GM23338 (cell line): ENCODE data around the gene ATP6V1E1. TPM values are rescaled to one million over a fixed set of nuclear protein-coding genes. Genes with fewer than 3 reads are reported as not detected.

Source experiments
- ATAC-seq: fragments of 200-7000 bp; cut with Tn5 transposase; 3 replicates; pipeline ENCODE4 v1.9.1; 2020
- DNase-seq: peaks from one replicate; pipeline ENCODE4 v3.0.0-alpha.2; 2015; ENCODE audit warnings: low spot score
- H2AFZ ChIP-seq: fragments of 200-600 bp; sonication (generic); 2 replicates; pipeline ENCODE4 v1.8.0; 2016; ENCODE audit warnings: antibody characterized with exemption, mild to moderate bottlenecking, moderate library complexity
- H3F3A ChIP-seq: fragments of 200-600 bp; sonication (generic); replicated peaks from 2 replicates; pipeline ENCODE4 v1.8.0; 2017; ENCODE audit warnings: antibody characterized with exemption, mixed run types, low read depth
- H3K27ac ChIP-seq: fragments of 200-600 bp; sonication (generic); 2 replicates; pipeline ENCODE4 v1.6.1; 2016; ENCODE audit warnings: low read depth
- H3K27me3 ChIP-seq: fragments of 200-600 bp; sonication (generic); 2 replicates; pipeline ENCODE4 v1.8.0; 2016; ENCODE audit warnings: mild to moderate bottlenecking, mixed run types, moderate library complexity; ENCODE audit not compliant: insufficient read depth
- H3K36me3 ChIP-seq: fragments of 200-600 bp; sonication (generic); 2 replicates; pipeline ENCODE4 v1.8.0; 2016; ENCODE audit warnings: mild to moderate bottlenecking; ENCODE audit not compliant: insufficient read depth
- H3K4me1 ChIP-seq: fragments of 200-600 bp; sonication (generic); 2 replicates; pipeline ENCODE4 v1.8.0; 2016; ENCODE audit warnings: mild to moderate bottlenecking, moderate library complexity; ENCODE audit not compliant: insufficient read depth
- H3K4me2 ChIP-seq: fragments of 200-600 bp; sonication (generic); 2 replicates; pipeline ENCODE4 v1.7.1; 2017; ENCODE audit warnings: mixed run types
- H3K4me3 ChIP-seq: fragments of 200-600 bp; sonication (generic); 2 replicates; pipeline ENCODE4 v1.6.1; 2016; ENCODE audit warnings: mixed run types
- H3K79me2 ChIP-seq: fragments of 200-600 bp; sonication (generic); replicated peaks from 2 replicates; pipeline ENCODE4 v1.8.0; 2017; ENCODE audit warnings: mild to moderate bottlenecking; ENCODE audit not compliant: insufficient read depth
- H3K9me2 ChIP-seq: fragments of 200-600 bp; sonication (generic); 2 replicates; pipeline ENCODE4 v1.8.0; 2017; ENCODE audit not compliant: insufficient read depth
- H4K20me1 ChIP-seq: fragments of 200-600 bp; sonication (generic); replicated peaks from 2 replicates; pipeline ENCODE4 v1.8.0; 2017; ENCODE audit warnings: mild to moderate bottlenecking; ENCODE audit not compliant: insufficient read depth
- H3K27ac Mint-ChIP-seq: 2 replicates; pipeline ENCODE4 v1.8.0; 2020; ENCODE audit warnings: inconsistent platforms, mild to moderate bottlenecking, moderate library complexity, mixed read lengths
- H3K27me3 Mint-ChIP-seq: 3 replicates; pipeline ENCODE4 v1.8.0; 2022; ENCODE audit warnings: low read depth, mild to moderate bottlenecking, moderate library complexity, mixed read lengths, inconsistent platforms; ENCODE audit not compliant: insufficient read depth, poor library complexity
- H3K36me3 Mint-ChIP-seq: 3 replicates; pipeline ENCODE4 v1.8.0; 2021; ENCODE audit warnings: low read depth, mild to moderate bottlenecking, inconsistent platforms, moderate library complexity, mixed read lengths
- H3K4me1 Mint-ChIP-seq: 3 replicates; pipeline ENCODE4 v1.8.0; 2020; ENCODE audit warnings: mild to moderate bottlenecking, inconsistent platforms, mixed read lengths
- H3K4me3 Mint-ChIP-seq: 3 replicates; pipeline ENCODE4 v1.8.0; 2021; ENCODE audit warnings: moderate library complexity, mild to moderate bottlenecking, inconsistent platforms, mixed read lengths
- H3K9me3 Mint-ChIP-seq: 3 replicates; pipeline ENCODE4 v1.8.0; 2020; ENCODE audit warnings: moderate library complexity, mild to moderate bottlenecking, inconsistent platforms, mixed read lengths
- CREB1 ChIP-seq: fragments of 250-450 bp; sonication (Bioruptor Pico); IDR thresholded peaks from 2 replicates; pipeline ENCODE4 v1.5.0; 2020; ENCODE audit warnings: low read depth, mild to moderate bottlenecking, moderate library complexity
- EZH2 ChIP-seq: fragments of 200-600 bp; sonication (generic); IDR thresholded peaks from one replicate; pipeline ENCODE4 v1.8.0; 2017; ENCODE audit warnings: antibody characterized with exemption, mild to moderate bottlenecking, low read depth; ENCODE audit not compliant: unreplicated experiment
- EZH2phosphoT487 ChIP-seq: fragments of 200-600 bp; sonication (generic); IDR thresholded peaks from one replicate; pipeline ENCODE4 v1.8.1; 2018; ENCODE audit warnings: antibody characterized with exemption; ENCODE audit not compliant: unreplicated experiment
- JUNB ChIP-seq: IDR thresholded peaks from one replicate; pipeline ENCODE4 v1.6.1; 2016; ENCODE audit warnings: antibody characterized with exemption; ENCODE audit not compliant: unreplicated experiment
- NANOG ChIP-seq: IDR thresholded peaks from 2 replicates; pipeline ENCODE4 v1.6.1; 2016; ENCODE audit warnings: antibody characterized with exemption, borderline replicate concordance
- POLR2AphosphoS5 ChIP-seq: IDR thresholded peaks from 2 replicates; pipeline ENCODE4 v1.6.1; 2016; ENCODE audit warnings: antibody characterized with exemption, low read depth
- STAT1 ChIP-seq: IDR thresholded peaks from one replicate; pipeline ENCODE4 v1.6.1; 2016; ENCODE audit warnings: antibody characterized with exemption; ENCODE audit not compliant: unreplicated experiment
- ZNF114 ChIP-seq: fragments of 250-450 bp; sonication (Bioruptor Pico); IDR thresholded peaks from 2 replicates; pipeline ENCODE4 v1.5.0; 2020; ENCODE audit warnings: mild to moderate bottlenecking, moderate library complexity
- ZNF331 ChIP-seq: fragments of 250-450 bp; sonication (Bioruptor Pico); IDR thresholded peaks from 2 replicates; pipeline ENCODE4 v1.5.0; 2020; ENCODE audit warnings: low read depth, mild to moderate bottlenecking, moderate library complexity
- polyA plus RNA-seq: library from polyadenylated mRNA; unstranded; fragments of >200 nt; fragmentation: Nextera tagmentation; extraction: Ambion mirVana; gene quantifications from 2 replicates; pipeline ENCODE4 v1.2.1, GENCODE V29; 2016
- total RNA-seq: library from RNA; depleted of rRNA; stranded (reverse); fragments of >200 nt; shearing (Covaris generic); gene quantifications from 2 replicates; pipeline ENCODE4 v1.2.3, GENCODE V29; 2014
- TF ChIP-seq, protein P1 (sequence below): IDR thresholded peaks from 2 replicates; pipeline ENCODE4 v1.6.1; 2016; ENCODE audit warnings: antibody characterized with exemption
- TF ChIP-seq, protein P2 (sequence below), 2 experiments: fragments of 200-600 bp in 1 of 2; sonication (generic) in 1 of 2; conservative IDR thresholded peaks; 2 replicates each; pipeline versions ENCODE4 v1.5.1 to v1.6.1; 2016 to 2017; ENCODE audit warnings: antibody characterized with exemption in 2 of 2, low read depth in 2 of 2, mild to moderate bottlenecking in 2 of 2, moderate library complexity in 1 of 2

The ATP6V1E1 gene
- total and polyA plus RNA-seq, 2 experiments from 2014 or later: 74.5 to 81.7 TPM

DNA sequence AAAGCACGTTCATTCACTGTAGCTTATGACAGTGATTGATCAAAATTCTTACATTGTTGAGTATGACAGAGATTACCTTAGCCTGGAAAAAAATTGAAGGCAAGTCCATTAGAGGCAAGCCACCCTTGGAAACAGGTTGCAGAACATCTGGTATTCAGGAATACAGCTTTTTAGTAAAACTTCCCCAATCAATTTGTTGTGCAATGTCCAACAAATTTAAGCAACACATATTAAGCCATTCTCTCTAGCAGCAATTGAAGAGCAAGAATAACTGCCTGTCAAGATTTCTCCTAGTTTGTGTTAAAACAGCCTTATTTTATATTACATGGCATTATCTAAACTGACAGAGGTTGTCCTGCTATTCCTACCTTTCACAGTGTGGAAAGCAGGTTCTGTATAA, 47.0 kb upstream of the ATP6V1E1 start:
- H2AFZ ChIP-seq: no peak overlapping the region
- ATAC-seq (no peak), DNase-seq (no peak)
- Mint-ChIP-seq H3K4me1 (peaks cover 10% of the 10 kb centered on the region), H3K36me3 (no peaks in the 10 kb centered on the region; the same call in 2 of the 3 replicates), H3K27ac (no peak overlapping the region), H3K4me3 (no peak overlapping the region), H3K9me3 (no peaks in the 10 kb centered on the region), H3K27me3 (peaks cover 2% of the 10 kb centered on the region)
- H3K4me3 ChIP-seq: no peak overlapping the region
- TF ChIP-seq STAT1: no peak
- no peak for TF ChIP-seq CREB1 (CRISPR knock-in tag)
- TF ChIP-seq ZNF114 (CRISPR knock-in tag): no peak
- peaks cover 6% of the 10 kb centered on the region for H3K79me2 ChIP-seq
- peaks cover 7% of the 10 kb centered on the region; the same call in 1 of the 2 replicates for H3F3A ChIP-seq
- H3K4me1 ChIP-seq: peaks cover 14% of the 10 kb centered on the region
- no peaks in the 10 kb centered on the region for H3K36me3 ChIP-seq
- no peak overlapping the region for H3K4me2 ChIP-seq
- H3K27me3 ChIP-seq: no peaks in the 10 kb centered on the region
- peak overlapping the region; percentile 9; the same call in 1 of the 2 replicates for H3K27ac ChIP-seq
- H4K20me1 ChIP-seq: peaks cover 4% of the 10 kb centered on the region
- 0 out of 2 replicates have a peak, but pooled peaks cover 2% of the 10 kb centered on the region for H3K9me2 ChIP-seq

DNA sequence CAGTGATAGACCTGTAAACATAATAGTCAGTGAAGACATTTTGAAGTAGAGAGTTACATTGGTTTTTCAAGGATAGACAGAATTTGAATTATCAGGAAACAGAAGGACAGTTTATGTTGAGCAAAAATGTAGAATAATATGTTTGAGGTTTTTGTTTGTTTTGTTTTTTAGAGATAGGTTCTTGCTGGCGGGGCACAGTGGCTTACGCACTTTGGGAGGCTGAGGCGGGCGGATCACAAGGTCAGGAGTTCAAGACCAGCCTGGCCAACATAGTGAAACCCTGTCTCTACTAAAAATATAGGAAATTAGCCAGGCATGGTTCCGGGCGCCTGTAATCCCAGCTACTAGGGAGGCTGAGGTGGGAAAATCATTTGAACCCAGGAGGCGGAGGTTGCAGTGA, 45.6 kb upstream of the ATP6V1E1 start:
- H3K4me1 Mint-ChIP-seq: peaks cover 10% of the 10 kb centered on the region
- Histone ChIP-seq H3K36me3 (no peaks in the 10 kb centered on the region), H3K79me2 (peaks cover 6% of the 10 kb centered on the region), H3K4me2 (no peak overlapping the region), H2AFZ (no peak overlapping the region), H4K20me1 (peaks cover 4% of the 10 kb centered on the region), H3F3A (peaks cover 7% of the 10 kb centered on the region; the same call in 1 of the 2 replicates), H3K9me2 (0 out of 2 replicates have a peak, but pooled peaks cover 2% of the 10 kb centered on the region), H3K4me3 (no peak overlapping the region), H3K27me3 (no peaks in the 10 kb centered on the region), H3K27ac (no peak overlapping the region), H3K4me1 (peaks cover 9% of the 10 kb centered on the region)
- H3K27ac Mint-ChIP-seq: no peak overlapping the region
- no peak for ATAC-seq
- DNase-seq: no peak
- no peaks in the 10 kb centered on the region; the same call in 2 of the 3 replicates for H3K36me3 Mint-ChIP-seq
- no peaks in the 10 kb centered on the region for H3K9me3 Mint-ChIP-seq
- no peak overlapping the region for H3K4me3 Mint-ChIP-seq
- TF ChIP-seq NANOG (no peak), CREB1 (CRISPR knock-in tag) (no peak), EZH2phosphoT487 (no peak), ZNF114 (CRISPR knock-in tag) (no peak), POLR2AphosphoS5 (no peak), ZNF331 (no peak)
- TF ChIP-seq, protein P1, sequence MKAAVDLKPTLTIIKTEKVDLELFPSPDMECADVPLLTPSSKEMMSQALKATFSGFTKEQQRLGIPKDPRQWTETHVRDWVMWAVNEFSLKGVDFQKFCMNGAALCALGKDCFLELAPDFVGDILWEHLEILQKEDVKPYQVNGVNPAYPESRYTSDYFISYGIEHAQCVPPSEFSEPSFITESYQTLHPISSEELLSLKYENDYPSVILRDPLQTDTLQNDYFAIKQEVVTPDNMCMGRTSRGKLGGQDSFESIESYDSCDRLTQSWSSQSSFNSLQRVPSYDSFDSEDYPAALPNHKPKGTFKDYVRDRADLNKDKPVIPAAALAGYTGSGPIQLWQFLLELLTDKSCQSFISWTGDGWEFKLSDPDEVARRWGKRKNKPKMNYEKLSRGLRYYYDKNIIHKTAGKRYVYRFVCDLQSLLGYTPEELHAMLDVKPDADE: no peak
- peaks cover 2% of the 10 kb centered on the region for H3K27me3 Mint-ChIP-seq

DNA sequence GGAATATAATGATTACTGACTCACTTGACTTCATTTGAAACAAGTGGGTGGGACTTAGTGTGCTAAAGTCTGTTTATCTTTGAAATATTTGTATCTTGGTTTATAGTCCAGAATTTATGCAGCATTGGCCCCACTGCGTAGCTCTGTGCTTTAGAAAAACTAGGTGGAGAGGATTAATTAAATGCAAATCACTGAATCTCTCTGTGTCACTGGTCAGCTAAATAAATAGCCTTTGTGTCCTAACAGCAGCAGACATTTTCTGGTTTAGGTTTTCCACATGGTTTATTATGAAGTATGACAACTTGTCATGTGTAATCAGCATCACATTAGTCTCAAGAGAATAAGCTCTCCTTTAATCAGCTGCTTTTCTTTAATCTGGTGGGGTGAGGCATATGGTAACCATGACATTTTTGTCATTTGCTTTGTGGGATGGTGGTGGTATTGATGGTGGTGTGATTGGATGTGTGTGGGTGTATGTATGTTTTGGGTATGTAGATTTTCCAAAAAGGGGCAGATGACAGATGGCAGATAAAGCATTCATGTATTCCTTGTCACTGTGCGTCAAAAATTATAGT, 44.0 kb upstream of the ATP6V1E1 start:
- H2AFZ ChIP-seq: no peak overlapping the region
- H3K4me1 Mint-ChIP-seq: no peaks in the 10 kb centered on the region
- peaks cover 4% of the 10 kb centered on the region for H3K79me2 ChIP-seq
- no peak overlapping the region for H3K4me3 Mint-ChIP-seq
- H3K36me3 Mint-ChIP-seq: no peaks in the 10 kb centered on the region; the same call in 1 of the 3 replicates
- 0 out of 2 replicates have a peak, but pooled peaks cover 2% of the 10 kb centered on the region for H3K9me2 ChIP-seq
- TF ChIP-seq, protein P1: no peak
- TF ChIP-seq STAT1 (no peak), POLR2AphosphoS5 (no peak), CREB1 (CRISPR knock-in tag) (no peak), EZH2 (no peak), ZNF114 (CRISPR knock-in tag) (no peak), JUNB (no peak)
- TF ChIP-seq, protein P2, sequence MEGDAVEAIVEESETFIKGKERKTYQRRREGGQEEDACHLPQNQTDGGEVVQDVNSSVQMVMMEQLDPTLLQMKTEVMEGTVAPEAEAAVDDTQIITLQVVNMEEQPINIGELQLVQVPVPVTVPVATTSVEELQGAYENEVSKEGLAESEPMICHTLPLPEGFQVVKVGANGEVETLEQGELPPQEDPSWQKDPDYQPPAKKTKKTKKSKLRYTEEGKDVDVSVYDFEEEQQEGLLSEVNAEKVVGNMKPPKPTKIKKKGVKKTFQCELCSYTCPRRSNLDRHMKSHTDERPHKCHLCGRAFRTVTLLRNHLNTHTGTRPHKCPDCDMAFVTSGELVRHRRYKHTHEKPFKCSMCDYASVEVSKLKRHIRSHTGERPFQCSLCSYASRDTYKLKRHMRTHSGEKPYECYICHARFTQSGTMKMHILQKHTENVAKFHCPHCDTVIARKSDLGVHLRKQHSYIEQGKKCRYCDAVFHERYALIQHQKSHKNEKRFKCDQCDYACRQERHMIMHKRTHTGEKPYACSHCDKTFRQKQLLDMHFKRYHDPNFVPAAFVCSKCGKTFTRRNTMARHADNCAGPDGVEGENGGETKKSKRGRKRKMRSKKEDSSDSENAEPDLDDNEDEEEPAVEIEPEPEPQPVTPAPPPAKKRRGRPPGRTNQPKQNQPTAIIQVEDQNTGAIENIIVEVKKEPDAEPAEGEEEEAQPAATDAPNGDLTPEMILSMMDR (conservative IDR thresholded peaks at IDR 0.05; ENCODE audit: low read depth in 2 of 2): no peak
- H3K27ac ChIP-seq: 0 out of 2 replicates have a peak overlapping the region, but pooled peaks have one; percentile 43
- ATAC-seq (no peak), DNase-seq (no peak)
- H3K36me3 ChIP-seq: no peaks in the 10 kb centered on the region
- no peaks in the 10 kb centered on the region for H3K9me3 Mint-ChIP-seq
- H3K4me3 ChIP-seq: no peak overlapping the region
- H3K27me3 ChIP-seq: no peaks in the 10 kb centered on the region
- peaks cover 4% of the 10 kb centered on the region for H4K20me1 ChIP-seq
- H3K4me1 ChIP-seq: no peaks in the 10 kb centered on the region
- H3K27me3 Mint-ChIP-seq: peaks cover 2% of the 10 kb centered on the region
- H3K4me2 ChIP-seq: no peak overlapping the region
- H3F3A ChIP-seq: no peaks in the 10 kb centered on the region; the same call in 1 of the 2 replicates
- no peak overlapping the region for H3K27ac Mint-ChIP-seq
